NOMO-1 treated with DMSO at 0.1 percent for 48 hours (cell line): Measurements from ENCODE around the gene VMAC.
A peak's percentile ranks its signal among the peaks of the same experiment; 100 is the strongest.
"Not testable (repeated sequence)": the region's sequence is repeated elsewhere in the genome, so short reads cannot be mapped to it uniquely, and the experiment has no call there.

ENCODE experiments used
- DNase-seq: peaks from one replicate; lab custom pipeline; 2025; ENCODE audit not compliant: unreplicated experiment; lab: John Stamatoyannopoulos, UW

The VMAC gene

DNA sequence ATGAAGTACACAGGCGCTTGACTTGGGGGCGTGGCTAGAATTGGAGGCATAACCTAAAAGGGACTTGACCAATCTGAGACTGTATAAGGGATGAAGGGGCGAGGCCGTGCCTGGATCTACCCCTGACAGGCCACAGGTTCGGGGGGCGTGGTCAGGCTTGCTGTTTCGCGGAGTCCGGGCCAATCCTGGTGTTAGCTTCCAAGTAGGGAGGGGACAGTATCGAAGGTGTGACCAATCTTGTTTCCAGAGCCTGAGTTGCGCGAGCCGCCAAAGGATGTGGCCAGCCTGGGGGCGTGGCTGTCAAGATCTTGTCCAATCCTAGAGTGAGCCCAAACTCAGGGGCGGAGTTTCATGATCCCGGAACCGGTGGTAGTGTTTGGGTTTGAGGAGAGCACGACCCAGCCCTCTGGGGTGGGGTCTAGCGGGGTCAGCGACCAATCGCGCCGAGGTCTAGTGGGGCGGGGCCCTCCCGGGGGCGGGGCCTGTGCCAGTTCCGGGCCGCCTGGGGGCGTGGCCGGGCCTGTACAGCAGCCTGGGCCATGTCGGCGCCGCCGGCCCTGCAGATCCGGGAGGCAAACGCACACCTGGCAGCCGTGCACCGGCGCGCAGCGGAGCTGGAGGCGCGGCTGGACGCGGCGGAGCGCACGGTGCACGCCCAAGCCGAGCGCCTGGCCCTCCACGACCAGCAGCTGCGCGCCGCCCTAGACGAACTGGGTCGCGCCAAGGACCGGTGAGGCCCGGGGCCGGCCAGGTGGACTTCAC is at the start of gene VMAC:
TSS of gene VMAC (plus strand) at position 521 of the 762 bp plus-strand sequence. CDS start at position 540, 19 bp downstream.
- DNase-seq: peak; percentile 100

- not testable (repeated sequence) for DNase-seq
Measured at GRCh38 chr19:5855151-5855550, 49.5 kb upstream of the VMAC start.

- no peak for DNase-seq
Measured at GRCh38 chr19:5857203-5858081, 47.2 kb upstream of the VMAC start.

DNA sequence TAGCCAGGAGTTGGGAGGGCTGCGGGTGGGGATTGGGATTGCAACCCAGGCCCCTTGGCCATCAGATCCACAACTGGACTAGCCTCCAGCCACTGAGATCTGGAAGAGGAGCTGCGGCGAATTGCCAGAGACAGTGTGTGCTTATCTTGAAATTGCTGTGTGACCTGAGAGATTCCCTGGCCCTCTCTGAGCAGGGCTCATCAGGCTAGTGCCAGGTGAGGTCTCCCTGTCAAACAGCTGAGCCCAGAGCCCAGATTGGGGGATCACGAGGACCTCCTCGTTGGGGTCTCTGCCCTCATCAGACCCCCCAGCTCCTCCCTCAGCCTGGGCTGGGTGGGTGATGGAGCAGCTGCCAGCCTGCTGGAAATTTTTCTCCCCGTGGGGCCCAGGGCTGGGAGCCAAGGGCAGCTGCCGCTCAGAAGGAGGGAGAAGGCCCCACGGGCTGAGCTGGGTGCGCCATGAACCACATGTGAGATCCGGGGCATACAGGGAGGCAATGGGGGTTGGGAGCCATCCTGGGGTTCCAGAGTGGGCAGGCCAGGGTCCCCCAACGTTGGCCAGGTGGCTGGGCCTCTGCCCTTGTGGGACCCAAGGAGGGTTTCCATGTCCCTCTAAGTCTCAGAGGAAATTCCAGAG is 41.5 kb upstream of the VMAC start:
- no peak for DNase-seq

DNA sequence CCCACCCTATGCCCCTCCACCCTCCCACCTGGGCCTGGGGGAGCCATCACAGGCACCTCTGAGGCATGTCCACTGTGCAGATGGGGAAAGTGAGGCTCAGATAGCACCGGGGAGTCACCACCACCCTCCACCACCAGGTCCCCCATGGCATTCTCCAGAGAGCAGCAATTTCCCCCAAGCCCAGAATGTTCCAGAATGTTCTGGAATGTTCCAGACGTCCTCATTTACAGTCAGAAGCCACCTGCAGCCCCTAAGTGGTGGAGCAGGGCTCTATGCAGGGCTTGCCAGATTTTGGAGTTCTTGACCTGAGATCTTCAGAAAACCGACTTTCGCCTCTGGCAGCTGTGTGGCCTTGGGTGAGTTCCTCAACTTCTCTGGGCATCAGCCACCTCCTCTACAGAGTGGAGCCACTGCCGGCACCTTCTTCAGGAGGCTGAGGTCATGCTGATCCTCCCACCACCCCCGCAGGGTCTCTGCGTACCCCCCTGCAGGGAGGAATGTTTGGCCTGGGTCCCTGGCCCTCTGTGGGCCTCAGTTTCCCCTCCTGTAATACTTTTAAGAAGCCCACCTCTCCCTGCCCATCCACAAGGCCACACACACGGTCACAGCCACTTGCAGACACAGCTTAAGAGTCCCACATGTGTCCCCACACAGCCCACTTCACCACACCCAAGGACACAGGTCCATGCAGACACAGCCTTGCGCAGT is 40.5 kb upstream of the VMAC start:
- no peak for DNase-seq

GRCh38 chr19:5864725-5865486 is 39.8 kb upstream of the VMAC start:
- no peak for DNase-seq

- no peak for DNase-seq
Measured at GRCh38 chr19:5865772-5866171, 38.9 kb upstream of the VMAC start.

DNA sequence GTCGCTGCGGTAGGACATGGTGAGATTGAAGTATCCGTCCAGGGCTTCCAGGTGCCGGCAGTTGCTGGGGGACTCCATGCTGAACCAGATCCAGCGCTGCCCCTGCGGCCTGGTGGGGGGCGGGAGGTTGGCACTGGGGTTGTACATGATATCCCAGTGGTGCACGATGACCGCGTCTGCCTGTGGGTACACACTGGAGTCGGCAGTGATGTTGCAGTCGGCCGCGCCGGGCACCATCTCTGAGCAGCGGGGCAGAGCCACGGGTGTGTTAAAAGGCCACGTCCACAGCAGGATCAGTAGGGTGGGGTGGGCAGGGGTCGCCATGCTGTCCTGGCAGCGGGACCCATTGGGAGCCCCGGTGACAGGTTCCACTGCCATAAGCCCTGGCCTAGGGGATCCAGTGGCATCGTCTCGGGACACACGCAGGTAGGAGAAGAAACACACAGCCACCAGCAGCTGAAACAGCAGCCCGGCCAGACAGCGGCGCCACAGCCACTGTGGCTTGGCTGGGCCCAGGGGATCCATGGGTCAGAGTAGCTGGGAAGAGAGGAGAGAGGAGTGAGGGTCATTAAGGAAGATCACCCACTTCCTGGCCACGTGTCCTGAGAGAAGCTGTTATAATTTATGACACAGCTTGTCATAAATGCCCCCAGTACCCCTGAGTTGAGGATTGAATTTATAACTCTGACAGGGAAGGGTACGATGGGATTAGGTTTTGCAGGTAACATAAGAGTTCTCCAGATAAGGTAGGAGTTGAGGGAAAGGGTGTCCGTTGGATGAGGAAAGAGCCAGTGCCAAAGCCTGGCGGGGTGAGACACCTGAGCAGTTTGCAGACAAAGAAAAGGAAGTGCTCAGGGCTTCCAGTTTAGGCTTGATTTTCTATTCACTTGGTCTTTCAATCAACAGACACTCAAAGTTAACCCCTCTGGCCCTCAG is 37.2 kb upstream of the VMAC start:
- no peak for DNase-seq

DNA sequence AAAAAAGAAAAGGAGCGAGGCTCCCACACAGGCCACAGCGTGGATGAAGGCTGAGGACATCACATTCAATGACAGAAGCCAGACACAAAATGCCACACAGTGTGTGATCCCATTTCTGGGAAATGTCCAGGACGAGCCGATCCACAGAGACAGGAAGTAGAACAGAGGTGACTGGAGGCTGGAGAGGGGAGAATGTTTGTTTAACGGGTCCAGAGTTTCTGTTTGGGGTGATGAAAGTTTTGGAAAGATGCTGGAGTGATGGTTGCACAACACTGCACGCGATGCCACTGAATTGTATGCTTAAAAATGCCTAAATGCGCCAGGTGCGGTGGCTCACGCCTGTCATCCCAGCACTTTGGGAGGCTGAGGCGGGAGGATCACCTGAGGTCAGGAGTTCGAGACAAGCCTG is 33.7 kb upstream of the VMAC start:
- DNase-seq: no peak

- DNase-seq: no peak
Measured at GRCh38 chr19:5873617-5874199, 31.0 kb upstream of the VMAC start.

DNA sequence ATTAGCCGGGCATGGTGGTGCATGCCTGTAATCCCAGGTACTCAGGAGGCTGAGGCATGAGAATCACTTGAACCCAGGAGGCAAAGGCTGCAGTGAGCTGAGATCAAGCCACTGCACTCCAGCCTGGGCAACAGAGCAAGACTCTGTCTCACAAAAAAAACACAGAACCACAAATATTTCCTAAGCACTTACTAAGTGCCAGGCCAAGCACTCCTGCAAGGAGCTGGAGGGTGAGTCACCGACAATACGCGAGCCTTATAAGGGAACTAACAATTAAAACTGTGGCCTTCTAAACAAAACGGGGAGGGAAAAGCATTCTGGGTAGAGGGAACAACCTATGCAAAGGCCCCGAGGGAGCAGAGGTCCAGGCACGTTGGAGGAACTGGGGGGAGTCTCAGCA is 30.2 kb upstream of the VMAC start:
- DNase-seq: peak; percentile 68

DNA sequence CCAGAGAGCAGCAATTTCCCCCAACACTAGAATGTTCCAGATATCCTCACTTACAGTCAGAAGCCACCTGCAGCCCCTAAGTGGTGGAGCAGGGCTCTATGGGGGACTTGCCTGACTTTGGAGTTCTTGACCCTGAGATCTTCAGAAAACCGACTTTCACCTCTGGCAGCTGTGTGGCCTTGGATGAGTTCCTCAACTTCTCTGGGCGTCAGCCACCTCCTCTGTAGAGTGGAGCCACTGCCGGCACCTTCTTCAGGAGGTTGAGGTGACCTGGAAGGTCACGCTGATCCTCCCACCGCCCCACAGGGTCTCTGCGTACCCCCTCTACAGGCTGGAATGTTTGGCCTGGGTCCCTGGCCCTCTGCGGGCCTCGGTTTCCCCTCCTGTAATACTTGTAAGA is 27.2 kb upstream of the VMAC start:
- DNase-seq: no peak

DNA sequence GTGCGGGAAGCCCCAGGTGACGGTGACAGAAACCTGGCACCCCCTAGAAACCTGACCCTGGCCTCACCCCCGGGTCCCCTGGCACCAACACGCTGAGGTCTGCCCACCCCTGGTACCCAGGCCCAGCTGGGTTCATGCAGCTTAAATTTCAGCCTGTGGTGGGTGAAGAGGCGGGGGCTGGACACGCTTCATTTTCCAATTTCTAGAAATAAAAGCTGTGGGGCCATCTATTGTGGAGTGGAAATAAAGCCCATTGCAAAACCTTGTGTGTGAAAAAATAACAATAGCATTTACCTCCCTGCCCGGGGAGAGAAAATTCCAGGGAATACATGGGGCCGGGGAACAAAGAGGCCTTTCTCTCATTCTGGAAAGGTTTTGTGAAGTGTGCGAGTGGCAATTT is 26.8 kb upstream of the VMAC start:
- no peak for DNase-seq

GRCh38 chr19:5880196-5880595 is 24.5 kb upstream of the VMAC start:
- no peak for DNase-seq

GRCh38 chr19:5880604-5881078 is 24.0 kb upstream of the VMAC start:
- DNase-seq: no peak

DNA sequence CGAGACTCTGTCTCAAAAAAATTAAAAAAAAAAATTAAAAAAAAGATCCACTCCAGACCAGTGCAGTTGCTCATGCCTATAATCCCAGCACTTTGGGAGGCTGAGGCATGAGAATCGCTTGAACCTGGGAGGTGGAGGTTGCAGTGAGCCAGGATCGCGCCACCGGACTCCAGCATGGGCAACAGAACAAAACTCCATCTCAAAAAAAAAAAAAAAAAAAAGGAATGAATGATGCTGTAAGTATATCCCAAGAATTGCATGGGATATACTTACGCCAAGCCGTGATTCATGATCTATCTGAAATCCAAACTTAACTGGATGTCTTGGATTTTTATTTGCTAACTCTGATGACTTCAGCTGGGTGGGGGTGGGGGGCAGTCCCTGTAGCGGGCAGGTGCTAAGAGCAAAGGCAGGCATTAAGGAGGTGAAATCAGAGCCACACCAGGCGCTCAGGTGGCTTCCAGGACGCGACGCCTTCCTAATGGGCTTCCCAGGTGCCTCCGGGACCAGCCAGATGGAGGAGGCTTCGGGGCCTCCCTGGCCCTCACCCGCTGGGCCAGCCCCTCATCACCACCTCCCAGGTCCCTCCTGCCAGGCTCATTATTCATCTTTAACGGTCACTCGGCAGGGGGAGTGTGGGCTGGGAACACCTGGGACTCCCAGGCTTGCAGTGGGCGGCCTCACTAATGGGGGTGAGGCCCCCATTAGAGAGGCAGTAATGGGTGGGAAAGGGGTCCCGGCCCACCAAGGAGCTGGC is 23.0 kb upstream of the VMAC start:
- DNase-seq: no peak

GRCh38 chr19:5882421-5882968 is 22.2 kb upstream of the VMAC start:
- DNase-seq: no peak
